Stimulated activated CD8-positive, alpha-beta memory T cell treated with anti-CD3 and anti-CD28 coated beads, Interleukin-4, amount 100 ng/mL, for 1 hour (primary cell): ENCODE results near the gene PROM1.

Source experiments
- DNase-seq, 2 donors: peaks; one replicate each; pipeline ENCODE4 v3.0.0-alpha.2; 2020; ENCODE audit warnings: low read depth in 2 of 2, low spot score in 1 of 2

The PROM1 gene

DNA sequence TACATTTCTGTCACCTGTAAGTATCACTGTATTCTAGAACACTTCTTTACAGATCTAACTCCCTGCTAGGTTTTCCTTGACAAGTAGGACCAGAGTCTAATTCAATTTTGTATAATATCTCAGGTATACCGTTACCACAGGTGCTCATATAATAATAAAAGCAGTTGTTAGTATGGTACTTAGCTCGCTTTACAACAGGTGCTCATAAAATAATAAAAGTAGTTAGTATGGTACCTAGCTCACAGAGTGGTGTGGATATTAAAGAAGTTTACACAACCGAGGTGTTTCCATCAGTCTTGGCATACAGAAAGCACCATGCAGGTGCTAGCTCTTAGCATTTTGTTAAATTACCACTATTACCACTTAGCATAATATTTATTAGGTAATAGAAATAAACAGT, 88.0 kb downstream of the PROM1 start:
- DNase-seq = no peak

DNA sequence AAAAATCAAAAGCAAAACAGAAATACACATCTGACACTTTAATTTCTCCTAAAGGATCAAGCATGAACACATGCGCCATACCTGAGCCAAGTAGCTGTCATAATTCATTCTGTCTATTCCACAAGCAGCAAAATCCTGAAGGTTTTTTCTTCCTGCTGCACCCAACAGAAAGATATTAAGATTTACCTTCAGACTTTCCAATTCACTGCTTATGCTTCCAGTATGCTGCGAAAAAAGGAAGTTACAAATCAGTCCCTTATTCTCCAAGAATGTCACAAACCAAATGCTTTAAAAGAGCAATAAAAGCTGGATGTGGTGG, 91.7 kb downstream of the PROM1 start:
- DNase-seq = no peak

DNA sequence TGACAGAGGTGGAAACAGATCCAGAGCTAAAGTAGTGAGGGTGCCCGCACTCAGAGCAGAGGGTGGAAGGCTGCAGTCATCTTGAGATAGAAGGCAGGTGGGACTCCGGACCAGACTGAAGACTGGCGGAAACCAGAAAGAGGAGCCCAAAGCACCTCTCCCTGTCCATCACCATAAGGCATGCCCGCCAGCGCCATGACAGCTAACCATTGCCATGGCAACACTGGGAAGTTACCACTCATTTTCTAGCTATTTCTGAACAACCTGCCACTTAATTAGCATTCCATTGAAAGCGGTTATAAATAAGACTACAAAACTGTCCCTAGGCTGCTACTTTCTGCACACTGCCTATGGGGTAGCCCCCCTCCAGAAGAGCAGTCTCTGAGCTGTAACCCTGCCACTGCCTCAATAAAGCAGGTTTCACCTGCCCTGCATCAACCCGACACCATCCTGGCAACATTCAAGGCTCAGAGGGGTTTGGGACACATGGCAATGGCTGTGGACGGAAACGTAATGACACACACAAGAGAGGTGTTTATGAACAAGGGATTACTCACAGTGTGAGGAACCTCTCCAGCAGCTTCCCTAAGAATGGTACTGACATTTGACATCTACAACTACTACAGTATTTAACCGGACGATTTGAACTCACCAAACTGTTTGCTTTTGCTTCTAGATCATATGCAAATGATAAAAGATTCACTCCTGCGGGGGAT, 93.1 kb downstream of the PROM1 start:
- DNase-seq = no peak

DNA sequence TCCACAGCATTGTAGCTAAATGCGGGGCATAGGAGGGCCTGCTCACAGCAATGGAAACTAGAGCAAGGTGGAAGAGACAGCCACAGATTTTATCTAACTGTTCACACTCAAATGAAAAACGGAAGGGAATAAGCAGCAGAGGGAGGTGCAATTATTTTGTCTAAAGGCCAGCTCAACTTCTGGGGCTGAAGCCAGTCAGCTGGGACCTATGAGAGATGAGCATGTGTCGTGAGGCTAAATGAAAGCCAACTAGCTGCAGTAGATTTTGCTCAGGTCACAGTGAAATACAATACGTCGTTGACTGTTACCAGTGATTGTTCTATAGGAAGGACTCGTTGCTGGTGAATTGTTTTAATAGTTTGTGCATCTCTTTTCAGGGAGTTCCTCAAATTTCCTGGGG, 94.4 kb downstream of the PROM1 start:
- no peak for DNase-seq

DNA sequence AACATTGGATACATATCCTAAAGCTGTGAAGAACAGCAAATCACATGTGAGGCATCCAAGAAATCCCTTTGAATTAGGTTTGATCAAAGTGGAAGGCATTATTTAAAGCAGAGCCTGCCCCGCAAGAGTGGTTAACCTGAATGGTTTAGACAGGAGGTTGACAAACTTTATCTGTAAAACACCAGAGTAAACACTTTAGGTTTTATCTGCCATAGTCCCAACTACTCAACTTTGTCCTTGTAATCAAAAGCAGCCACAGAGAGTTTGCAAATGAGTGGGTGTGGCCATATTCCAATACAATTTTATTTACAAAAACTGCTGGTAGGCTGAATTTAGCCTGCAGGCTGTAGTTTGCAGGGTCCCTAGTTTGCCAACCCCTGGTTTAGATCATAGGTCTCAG, 95.6 kb downstream of the PROM1 start:
- DNase-seq = no peak

DNA sequence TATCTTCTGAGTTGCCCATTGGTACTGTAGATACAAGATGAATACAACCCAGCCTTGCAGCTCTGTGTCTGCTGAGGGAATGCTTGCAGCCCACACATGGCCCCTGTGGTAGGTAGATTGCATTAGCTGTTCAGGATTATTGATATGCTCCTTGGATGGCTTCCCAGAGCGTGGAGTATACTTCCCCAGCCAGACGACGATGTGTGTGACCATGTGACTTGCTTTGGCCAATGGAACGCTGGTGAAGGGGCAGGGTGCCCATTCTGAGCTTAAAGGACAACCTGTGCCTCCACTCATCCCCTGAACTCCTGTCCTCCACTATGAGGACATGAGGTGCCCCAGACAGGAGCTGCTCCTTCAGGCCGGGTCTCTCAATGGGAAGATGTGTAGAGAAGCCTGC, 96.9 kb downstream of the PROM1 start:
- no peak for DNase-seq

DNA sequence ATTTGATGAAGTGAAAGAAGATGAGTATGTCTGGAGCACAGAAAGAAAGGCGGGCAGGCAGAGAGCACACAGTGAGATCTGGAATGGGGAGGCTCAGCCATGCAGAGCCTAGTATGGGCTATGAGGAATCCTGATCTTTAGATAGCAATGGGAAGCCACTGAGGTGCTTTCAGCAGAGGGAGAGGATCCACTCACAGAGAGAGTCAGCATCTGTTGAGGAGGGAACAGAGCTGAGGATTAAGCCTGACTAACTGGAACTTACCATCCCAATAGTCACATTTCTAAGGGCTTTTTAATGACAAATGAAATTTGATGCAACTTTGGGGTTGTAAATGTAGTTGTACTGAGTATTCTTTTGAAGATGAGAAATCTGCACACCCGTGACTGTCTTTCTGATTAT, 100.2 kb downstream of the PROM1 start:
- DNase-seq = no peak

DNA sequence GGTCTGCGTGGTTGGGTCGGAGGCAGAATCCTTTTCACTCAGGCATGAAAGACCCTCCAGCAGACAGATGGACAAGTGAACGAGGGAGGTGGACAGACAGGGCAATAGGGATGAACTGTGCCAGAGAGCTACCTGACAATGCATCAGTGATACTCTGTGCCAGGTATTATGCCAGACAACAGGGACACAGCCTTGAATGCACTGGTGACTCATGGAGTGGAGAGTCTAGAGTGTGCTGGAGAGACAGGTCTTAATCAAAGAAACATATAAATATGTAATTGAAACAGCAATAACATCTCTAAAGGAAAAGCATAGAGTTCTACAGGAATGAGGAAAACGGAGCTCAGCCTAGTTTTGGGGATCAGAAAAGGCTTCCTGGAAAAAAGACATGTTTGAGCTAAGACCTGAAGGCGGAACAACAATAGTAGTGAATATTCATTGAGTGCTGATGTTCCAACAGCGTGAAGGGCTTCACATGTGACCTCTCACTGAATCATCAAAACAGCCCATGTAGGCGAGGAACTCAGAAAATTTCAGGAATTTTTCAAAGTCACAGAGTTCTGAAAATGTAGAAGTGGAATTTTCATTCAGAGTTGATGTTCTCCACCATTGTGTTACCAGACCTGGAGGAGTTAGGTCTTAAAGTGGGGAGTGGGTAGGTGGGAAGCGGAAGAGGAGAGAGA, 100.8 kb downstream of the PROM1 start:
- no peak for DNase-seq

DNA sequence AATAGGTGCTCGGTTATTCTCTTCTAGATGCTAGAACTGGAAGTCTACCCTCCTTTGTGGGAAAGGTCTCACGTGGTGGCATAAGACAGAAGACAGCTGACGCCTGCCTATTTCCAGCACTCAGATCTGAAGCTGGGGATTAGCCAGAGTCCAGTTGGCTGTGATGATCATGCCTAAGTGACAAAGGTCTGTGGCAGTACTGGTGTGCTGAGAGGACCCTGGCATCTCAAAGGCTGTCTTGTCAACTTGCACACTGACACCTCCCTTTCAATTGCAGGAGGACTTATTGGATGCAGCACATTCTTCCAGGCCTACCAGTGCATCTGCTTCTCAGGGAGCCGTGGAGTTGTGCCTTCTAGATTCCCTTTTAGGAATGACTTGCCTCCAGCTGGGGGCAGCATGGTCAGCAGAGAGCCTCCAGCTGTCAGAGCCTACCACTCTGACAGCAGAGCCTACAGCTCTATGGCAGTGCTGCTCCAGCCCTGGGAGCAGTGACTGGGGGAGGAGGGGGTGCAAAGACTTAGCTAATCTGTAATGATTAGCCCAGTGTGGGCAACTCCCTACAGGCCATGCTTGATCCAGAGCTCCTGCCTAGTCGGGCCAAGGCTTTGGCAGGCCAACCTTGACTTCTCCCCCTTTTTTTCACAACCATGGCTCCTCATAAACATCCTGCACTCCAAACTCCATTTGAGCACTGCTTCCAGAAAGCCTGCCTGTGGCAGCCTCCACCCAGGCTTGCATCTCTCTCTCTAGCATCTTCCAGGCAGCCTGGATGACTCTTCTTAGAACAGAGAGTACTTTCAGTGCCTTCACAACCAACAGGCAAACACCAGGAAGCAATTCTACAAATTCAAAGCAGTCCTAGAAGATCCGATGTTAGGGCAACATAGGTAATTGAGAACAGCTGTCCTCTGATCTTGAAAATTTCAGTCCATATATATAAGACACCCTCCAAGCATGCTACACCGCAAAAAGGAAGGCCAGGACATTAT, 107.1 kb downstream of the PROM1 start:
- DNase-seq = no peak

DNA sequence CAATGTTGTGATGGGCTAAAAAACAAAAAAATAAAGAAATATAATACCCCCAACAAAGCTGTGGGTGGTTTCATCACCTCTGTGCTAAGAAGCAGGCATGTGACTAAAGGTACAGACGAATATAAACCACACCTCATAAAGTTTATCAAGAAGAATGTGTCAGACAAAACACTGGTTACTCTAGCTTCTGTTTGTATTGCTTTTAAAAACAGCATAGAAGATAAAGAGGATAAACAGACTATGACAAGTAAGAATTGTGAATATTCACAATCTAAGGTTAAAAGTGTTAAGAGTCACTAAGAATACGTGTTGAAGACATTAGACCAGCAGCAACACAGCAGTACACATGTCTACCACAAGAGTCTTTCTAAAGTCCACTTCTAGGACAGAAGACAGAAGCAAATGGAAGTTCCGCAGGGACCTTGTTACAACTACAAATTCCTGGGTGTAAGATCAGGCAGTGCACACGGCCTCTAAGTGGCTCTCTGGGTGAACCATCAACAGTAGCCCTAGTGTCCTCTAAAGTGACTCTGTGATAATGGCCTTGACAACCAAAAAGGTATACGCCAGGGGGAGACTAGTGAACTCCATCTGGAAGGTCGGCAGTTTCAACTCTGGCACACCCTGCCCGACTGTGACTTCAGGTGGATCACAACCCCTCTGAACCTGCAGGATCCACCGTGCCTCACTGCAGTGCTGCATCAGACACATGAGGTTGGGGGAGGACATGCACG, 112.6 kb downstream of the PROM1 start:
- no peak for DNase-seq

DNA sequence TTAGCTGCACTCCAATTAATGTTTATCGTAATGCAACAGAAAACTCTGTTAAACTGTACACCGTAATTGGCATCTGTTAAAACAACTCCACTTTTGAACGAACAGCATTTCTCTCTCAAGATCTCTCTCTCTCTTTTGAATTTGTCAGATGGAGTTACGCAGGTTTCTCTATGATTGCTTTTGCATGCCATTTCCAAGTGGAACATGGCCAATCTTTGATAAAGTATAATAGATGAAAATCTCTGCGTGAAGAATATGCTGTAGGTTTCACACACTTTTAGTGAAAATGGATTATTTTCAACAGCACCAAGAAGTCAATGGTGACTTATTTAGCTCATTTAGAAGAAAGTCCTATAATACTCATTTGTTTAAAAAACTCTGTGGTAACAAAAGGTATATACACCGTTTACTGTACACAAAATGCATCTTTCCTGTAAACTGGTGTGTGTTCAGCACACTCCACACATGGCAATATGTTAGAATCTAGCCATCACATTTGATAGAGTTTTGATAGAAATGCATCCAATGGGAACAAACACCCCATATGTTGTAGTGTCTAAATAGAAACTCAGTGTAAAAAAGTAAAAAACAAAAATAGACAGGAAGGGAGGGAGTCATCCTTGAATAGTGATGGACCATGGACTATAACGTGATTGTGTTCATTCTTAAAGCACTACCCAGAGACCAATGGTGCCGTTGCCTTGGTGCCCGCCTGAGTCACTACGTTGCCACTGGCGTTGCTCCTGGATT, 115.1 kb downstream of the PROM1 start:
- DNase-seq = no peak

DNA sequence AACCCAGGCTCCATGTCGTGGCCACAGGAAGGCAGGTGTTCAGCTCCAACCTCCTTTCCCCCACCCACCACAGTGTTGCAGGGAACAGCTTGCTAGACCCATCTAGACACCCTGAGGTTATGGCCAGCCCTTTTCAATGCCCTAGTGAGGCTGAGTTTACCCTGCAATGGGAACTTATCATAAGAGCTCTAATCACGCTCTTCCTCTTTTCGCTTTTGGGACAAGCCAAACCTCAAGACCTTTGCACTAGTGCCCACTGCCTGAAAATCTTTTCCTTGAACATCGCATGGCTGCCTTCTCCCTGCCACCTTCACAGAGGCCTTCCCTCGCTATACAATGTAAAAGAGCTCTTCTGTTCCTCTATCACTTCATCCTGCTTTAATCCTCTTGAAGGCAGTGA, 118.5 kb downstream of the PROM1 start:
- no peak for DNase-seq

DNA sequence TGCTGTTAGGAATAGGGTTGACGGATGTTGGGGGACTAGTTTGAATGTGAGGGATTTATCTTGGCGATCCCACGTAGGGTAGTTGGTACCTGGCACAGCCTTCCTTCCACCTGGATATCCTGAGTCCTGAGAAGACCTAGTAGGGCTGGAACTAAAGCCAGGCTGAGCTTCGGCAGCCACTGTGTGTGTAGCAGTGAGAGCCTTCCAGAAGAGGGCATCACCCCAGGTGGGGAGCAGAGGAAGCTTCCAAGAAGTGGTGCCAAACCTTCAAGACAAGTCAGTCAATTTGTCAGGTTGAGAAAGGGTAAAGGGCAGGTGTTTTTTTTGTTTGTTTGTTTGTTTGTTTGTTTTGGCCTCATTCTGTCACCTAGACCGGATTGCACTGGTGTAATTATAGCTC, 119.7 kb downstream of the PROM1 start:
- DNase-seq = no peak

DNA sequence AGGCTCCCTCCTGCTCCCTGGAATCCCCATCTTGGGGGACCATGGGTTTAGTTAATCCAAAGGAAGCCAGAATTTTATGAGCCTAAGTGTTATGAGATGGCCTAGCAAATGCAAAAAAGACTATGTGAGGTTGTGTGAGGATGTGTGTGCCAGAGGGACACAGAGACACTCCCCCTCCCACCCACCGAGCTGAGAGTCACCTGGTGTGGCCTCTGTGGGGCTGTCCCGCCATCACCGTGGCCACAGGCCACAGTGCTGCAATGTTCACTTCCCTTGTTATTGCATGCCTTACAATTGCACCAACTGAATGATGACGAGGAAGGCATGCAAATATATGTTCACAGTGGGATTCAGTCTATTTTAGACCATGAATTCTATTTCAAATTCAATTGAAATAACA, 120.2 kb downstream of the PROM1 start:
- DNase-seq = peak in 1 of 2 donors; percentile 22

DNA sequence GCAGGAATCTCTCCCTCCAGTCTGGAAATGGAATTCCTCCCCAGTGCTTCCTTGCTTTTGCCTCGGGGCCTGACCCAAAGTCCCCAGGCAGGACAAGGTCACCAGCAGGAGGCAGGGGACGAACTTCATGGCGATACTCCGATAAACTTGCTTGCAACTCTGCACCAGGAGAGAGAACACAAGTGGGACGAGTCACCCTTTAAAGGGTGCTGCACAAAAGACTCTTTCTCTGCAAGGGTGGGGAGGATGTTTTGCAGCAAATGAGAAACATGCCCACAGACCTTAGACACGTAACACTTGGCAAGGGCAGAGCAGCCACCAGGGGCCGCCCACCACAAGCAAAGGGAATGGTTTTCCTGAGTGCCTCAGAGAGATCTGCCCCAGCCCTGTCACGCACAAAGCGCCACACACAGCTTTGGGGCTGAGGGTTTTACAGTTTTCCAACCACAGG, 120.8 kb downstream of the PROM1 start, which contains the start of gene FGFBP2:
TSS of gene FGFBP2 (minus strand) at position 175 of the 451 bp plus-strand sequence. CDS start at position 129, 46 bp downstream.
- peak in 1 of 2 donors; percentile 50 for DNase-seq

DNA sequence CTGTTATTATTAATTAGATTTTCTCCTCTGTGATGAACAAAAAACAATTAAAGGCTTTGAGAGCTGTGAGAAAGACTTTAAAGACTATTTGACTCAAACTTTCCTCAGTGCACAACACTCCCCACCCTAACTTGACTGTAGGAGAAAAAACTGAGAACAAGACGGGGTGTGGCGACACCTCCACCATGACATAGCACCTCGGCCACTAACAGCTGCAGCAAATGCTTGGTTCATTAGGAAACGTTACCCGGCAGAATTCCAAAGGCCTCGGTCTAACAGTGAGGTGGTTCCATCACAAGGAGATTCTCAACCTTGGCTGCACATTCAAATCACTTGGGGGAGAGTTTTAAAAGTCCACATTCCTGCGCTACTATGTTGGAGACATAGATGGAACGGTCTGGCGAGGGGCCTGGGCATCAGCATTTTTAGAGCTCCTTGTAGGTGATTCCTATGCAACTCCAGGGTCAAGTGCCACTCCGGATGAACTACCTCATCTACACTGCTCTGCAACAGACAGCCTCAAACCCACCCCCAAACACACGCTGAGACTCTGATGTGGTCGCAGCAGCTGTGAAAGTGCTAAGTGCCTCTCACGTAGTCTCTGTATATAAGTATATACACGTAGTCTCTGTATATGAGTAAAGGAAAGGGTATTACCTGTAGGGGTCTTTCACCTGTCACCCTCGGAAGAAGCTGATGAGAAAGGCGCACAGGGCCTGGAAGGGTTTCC, 121.9 kb downstream of the PROM1 start:
- no peak for DNase-seq

DNA sequence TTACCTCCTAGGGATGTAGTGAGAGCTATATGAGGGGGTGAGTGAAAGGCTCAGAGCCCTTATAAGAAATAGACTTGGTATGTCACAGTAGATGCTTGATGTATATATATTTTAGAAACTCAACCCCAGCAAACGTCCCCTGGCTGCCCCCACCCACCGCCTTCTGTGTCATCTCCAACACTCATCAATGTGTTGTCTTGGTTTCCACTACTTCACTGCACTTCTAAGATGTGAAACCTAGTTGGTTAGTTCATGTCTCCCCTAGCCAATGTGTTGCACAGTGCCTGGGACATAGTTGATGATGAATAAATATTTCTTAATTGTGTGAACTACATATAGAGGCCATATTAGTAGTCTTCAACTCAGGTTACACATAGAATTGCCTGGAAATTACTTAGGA, 125.3 kb downstream of the PROM1 start:
- DNase-seq = no peak

DNA sequence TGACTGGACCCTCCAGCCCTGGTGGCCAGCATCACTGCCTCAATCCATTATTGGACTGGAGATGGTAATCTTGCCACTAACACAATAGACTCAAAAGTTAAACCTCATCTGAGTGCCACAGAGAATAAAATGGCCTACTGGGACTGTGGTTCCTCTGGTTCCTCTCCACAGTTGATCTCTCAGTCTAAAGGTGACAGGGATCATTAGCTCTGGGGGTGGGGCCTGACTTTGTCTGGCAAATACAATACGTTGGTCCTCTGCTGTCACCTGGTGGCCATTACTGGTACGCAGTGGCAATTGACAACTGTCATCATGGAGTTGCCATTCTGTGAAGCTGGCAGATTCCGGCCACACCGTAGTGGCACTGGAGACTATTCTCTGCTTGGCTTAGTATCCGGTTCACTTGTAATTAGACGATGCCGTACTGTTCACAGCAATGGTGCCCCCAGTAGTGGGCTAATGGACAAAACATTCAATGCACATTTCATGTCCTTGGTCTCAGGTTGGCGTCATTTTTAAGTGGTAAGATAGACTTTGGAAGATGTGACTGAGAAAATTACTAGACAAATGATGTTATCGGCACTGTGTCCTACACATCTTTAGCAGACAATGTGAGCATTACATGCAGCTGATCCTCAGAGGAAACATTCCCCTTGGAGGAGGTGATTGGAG, 127.5 kb downstream of the PROM1 start:
- DNase-seq = peak in 1 of 2 donors; percentile 55

DNA sequence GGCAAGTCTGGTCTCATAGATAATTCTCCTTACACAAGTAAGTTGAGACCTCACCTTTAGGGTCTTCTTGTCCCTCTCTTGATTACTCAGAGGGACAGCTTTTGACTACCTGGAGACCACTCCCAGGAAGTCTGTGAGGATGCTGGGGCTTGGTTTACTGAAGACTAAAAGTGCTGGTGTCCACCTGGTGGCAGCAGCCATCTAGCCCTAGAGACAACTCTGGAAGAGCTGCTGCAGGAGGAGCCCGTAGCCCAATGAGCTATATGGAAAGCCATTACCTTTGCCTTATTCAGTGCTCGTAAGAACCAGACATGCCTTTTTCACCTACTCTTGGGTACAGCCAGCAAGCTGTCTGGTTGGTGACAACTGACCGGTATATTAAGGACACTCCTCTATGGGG, 128.2 kb downstream of the PROM1 start:
- no peak for DNase-seq
